Peyer's patch (tissue), 4 donors: ENCODE results near the gene LRFN4.

Experiments
- CTCF ChIP-seq, 6 experiments: fragments of 450-650 bp in 4 of 6; fragments of 200-600 bp in 2 of 6; sonication (generic) in 1 of 6; IDR thresholded peaks; one replicate each; pipeline ENCODE4 v1.5.1; 2017 to 2019; ENCODE audit warnings: antibody characterized with exemption in 6 of 6, mild to moderate bottlenecking in 3 of 6, moderate library complexity in 1 of 6
- POLR2A ChIP-seq, 2 donors: fragments of 450-650 bp; IDR thresholded peaks; one replicate each; pipeline ENCODE4 v1.5.1; 2017; ENCODE audit warnings: antibody characterized with exemption in 2 of 2, mild to moderate bottlenecking in 2 of 2, moderate library complexity in 2 of 2

DNA sequence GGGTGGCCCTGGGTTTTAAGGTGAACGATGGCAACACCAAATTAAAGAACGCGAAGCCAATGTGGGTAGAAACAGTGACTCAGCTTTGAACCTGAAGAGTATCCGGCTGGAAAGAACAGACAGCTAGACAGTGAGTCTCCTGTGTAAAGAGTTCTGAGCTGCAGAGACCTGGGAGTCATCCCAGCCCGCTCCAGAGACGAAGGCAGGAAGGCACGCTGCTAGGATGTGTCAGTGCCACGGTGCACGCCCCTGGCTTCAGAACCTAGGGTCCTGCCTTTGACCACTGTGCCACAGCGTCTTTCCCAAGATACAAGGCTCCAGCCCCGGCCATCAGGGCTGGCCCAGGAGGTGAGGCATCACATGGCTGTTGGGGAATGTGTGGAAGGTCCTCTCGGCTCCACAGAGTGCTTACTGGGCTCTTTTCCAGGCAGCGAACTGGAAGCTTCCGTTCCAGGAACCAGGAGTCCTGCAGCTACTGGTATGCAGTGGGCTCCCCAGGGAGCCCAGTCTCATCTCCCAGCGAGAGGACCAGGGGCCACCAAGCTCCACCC is 29.9 kb downstream of the LRFN4 start:
- TF ChIP-seq CTCF (IDR thresholded peaks at IDR 0.05) (no peak), POLR2A (IDR thresholded peaks at IDR 0.05) (no peak)
